ENCODE data around the gene RIPOR3.

The RIPOR3 gene

DNA sequence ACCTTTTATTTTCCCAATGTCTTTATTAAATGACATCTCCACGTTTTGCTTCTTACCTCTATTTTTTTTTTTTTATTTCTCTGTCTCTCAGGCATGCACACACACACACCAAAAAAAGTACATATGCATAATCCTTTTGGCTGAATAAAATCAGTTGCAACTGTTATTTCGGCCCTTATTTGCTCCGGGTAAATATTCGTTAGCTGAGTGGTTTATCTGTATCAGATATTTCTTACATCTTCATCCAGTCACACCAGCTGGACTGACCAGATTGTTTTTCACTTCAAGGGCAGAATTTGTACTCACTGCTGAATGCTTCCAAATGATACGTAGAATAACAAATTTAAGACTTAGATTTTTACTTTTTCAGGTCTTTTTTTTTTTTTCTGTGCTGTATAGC is 135.7 kb downstream of the RIPOR3 start:
- no peak overlapping the region for H3K4me2 ChIP-seq (ENCODE audit: low read depth, low read length, poor library complexity, severe bottlenecking)
- no peaks in the 10 kb centered on the region for H3K9me3 ChIP-seq (ENCODE audit: insufficient read depth, low read length)
- no peaks in the 10 kb centered on the region for H3K27me3 ChIP-seq (ENCODE audit: low read length)
- no peak overlapping the region for H3K9ac ChIP-seq (ENCODE audit: low read length)
- TF ChIP-seq, protein P1, sequence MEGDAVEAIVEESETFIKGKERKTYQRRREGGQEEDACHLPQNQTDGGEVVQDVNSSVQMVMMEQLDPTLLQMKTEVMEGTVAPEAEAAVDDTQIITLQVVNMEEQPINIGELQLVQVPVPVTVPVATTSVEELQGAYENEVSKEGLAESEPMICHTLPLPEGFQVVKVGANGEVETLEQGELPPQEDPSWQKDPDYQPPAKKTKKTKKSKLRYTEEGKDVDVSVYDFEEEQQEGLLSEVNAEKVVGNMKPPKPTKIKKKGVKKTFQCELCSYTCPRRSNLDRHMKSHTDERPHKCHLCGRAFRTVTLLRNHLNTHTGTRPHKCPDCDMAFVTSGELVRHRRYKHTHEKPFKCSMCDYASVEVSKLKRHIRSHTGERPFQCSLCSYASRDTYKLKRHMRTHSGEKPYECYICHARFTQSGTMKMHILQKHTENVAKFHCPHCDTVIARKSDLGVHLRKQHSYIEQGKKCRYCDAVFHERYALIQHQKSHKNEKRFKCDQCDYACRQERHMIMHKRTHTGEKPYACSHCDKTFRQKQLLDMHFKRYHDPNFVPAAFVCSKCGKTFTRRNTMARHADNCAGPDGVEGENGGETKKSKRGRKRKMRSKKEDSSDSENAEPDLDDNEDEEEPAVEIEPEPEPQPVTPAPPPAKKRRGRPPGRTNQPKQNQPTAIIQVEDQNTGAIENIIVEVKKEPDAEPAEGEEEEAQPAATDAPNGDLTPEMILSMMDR (IDR thresholded peaks at IDR 0.05; ENCODE audit: insufficient read depth, low read length, poor library complexity, severe bottlenecking): no peak
- TF ChIP-seq EZH2phosphoT487 (conservative IDR thresholded peaks at IDR 0.05; ENCODE audit: low read length): no peak
- no peaks in the 10 kb centered on the region for H3K9me2 ChIP-seq (replicated peaks; ENCODE audit: insufficient read depth, low read length)
- no peak overlapping the region for H2AFZ ChIP-seq (ENCODE audit: low read depth, low read length, severe bottlenecking)
- no peak overlapping the region for H3K4me3 ChIP-seq (ENCODE audit: insufficient read depth, low read length, poor library complexity, severe bottlenecking)
- H3K36me3 ChIP-seq (ENCODE audit: low read length): no peaks in the 10 kb centered on the region
- H3K27ac ChIP-seq (ENCODE audit: low read depth, low read length): no peak overlapping the region
- 0 out of 2 replicates have a peak, but pooled peaks cover 4% of the 10 kb centered on the region for H4K20me1 ChIP-seq (ENCODE audit: low read depth, low read length)
- H3F3A ChIP-seq (ENCODE audit: insufficient read depth): no peaks in the 10 kb centered on the region
- H3K79me2 ChIP-seq (ENCODE audit: insufficient read depth, low read length): peaks cover 5% of the 10 kb centered on the region; the same call in 1 of the 2 replicates

DNA sequence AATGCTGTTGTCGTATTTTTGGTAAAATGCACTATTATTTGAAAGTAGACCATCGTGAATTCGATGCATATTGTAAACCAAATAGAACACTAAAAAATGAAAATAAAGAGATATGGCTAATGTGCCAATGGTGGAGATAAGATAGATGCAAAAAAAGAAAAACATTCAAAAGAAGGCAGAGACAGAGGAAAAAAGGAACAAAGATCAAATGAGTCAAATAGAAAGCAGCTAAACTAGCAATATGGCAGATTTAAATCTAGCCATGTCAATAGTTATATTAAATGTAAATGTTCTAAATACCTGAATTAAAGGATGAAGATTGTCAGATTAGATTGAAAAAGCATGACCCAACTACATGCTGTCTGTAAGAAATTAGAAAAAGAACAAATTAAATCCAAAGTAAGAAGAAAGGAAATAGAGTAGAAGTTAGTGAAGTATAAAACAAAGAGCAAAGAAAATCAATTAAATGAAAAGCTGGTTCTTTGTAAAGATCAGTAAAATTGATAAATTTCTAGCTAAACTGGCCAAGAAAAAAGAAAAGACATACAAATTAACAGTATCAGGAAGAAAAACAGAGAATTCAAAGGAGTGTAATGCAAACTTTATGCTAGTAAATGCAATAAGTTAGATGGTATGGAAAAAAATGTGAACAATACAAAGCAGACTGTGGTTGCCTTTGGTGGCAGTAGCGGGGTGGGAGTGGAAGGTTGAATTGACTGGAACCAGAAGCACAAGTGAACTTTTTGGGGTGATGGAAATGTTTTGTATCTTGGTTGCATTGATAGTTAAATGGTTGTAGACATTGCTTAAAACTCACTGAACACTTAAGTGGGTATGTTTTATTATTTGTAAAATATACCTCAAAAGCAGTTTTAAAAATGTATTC is 136.4 kb downstream of the RIPOR3 start:
- H3K36me3 ChIP-seq (ENCODE audit: low read length): no peaks in the 10 kb centered on the region
- H3K79me2 ChIP-seq (ENCODE audit: insufficient read depth, low read length): peaks cover 5% of the 10 kb centered on the region; the same call in 1 of the 2 replicates
- no peaks in the 10 kb centered on the region for H3K27me3 ChIP-seq (ENCODE audit: low read length)
- 0 out of 2 replicates have a peak, but pooled peaks cover 4% of the 10 kb centered on the region for H4K20me1 ChIP-seq (ENCODE audit: low read depth, low read length)
- H2AFZ ChIP-seq (ENCODE audit: low read depth, low read length, severe bottlenecking): no peak overlapping the region
- no peak overlapping the region for H3K4me2 ChIP-seq (ENCODE audit: low read depth, low read length, poor library complexity, severe bottlenecking)
- H3K4me3 ChIP-seq (ENCODE audit: insufficient read depth, low read length, poor library complexity, severe bottlenecking): no peak overlapping the region
- no peaks in the 10 kb centered on the region for H3K9me3 ChIP-seq (ENCODE audit: insufficient read depth, low read length)
- no peaks in the 10 kb centered on the region for H3F3A ChIP-seq (ENCODE audit: insufficient read depth)
- H3K27ac ChIP-seq (ENCODE audit: low read depth, low read length): no peak overlapping the region
- H3K9me2 ChIP-seq (replicated peaks; ENCODE audit: insufficient read depth, low read length): no peaks in the 10 kb centered on the region
- TF ChIP-seq, protein P1 (IDR thresholded peaks at IDR 0.05; ENCODE audit: insufficient read depth, low read length, poor library complexity, severe bottlenecking): no peak
- no peak for TF ChIP-seq EZH2phosphoT487 (conservative IDR thresholded peaks at IDR 0.05; ENCODE audit: low read length)
- H3K9ac ChIP-seq (ENCODE audit: low read length): no peak overlapping the region

DNA sequence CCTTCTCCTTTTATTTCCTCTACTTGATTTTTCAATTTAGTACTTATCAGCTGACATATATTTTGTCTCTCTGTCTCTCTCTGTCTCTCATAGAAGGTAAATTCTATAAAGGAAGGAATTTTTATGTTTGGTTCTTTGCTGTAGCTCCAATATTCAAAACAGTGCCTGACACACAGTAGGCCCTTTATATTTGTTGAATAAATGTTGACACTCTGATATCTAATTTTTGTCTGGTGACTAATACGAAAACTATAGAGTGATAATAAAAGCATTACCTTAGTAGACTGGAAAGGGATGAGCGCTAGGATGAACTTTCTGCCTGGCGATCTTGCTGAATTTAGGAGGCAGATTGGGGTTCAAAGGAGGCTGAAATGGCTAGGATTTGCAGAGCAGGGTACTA is 138.4 kb downstream of the RIPOR3 start:
- H3K9ac ChIP-seq (ENCODE audit: low read length): no peak overlapping the region
- no peaks in the 10 kb centered on the region for H3K79me2 ChIP-seq (ENCODE audit: insufficient read depth, low read length)
- H2AFZ ChIP-seq (ENCODE audit: low read depth, low read length, severe bottlenecking): no peak overlapping the region
- 0 out of 2 replicates have a peak, but pooled peaks cover 4% of the 10 kb centered on the region for H4K20me1 ChIP-seq (ENCODE audit: low read depth, low read length)
- no peak overlapping the region for H3K27ac ChIP-seq (ENCODE audit: low read depth, low read length)
- H3K9me3 ChIP-seq (ENCODE audit: insufficient read depth, low read length): no peaks in the 10 kb centered on the region
- no peaks in the 10 kb centered on the region for H3K36me3 ChIP-seq (ENCODE audit: low read length)
- no peak for TF ChIP-seq EZH2phosphoT487 (conservative IDR thresholded peaks at IDR 0.05; ENCODE audit: low read length)
- TF ChIP-seq, protein P1 (IDR thresholded peaks at IDR 0.05; ENCODE audit: insufficient read depth, low read length, poor library complexity, severe bottlenecking): no peak
- no peaks in the 10 kb centered on the region for H3F3A ChIP-seq (ENCODE audit: insufficient read depth)
- H3K9me2 ChIP-seq (replicated peaks; ENCODE audit: insufficient read depth, low read length): no peaks in the 10 kb centered on the region
- H3K4me3 ChIP-seq (ENCODE audit: insufficient read depth, low read length, poor library complexity, severe bottlenecking): no peak overlapping the region
- no peak overlapping the region for H3K4me2 ChIP-seq (ENCODE audit: low read depth, low read length, poor library complexity, severe bottlenecking)
- H3K27me3 ChIP-seq (ENCODE audit: low read length): no peaks in the 10 kb centered on the region
